ENCODE data around the gene GULP1.

Gene GULP1

GRCh38 chr2:188274274-188274673, 17.4 kb upstream of the GULP1 start:
- Histone ChIP-seq H3K4me2 (ENCODE audit: insufficient read depth, low read length) (no peak overlapping the region), H3K4me1 (ENCODE audit: insufficient read depth, low read length) (no peaks in the 10 kb centered on the region), H2AFZ (ENCODE audit: low read depth, low read length) (no peak overlapping the region), H3K27me3 (ENCODE audit: insufficient read depth, low read length, poor library complexity) (no peaks in the 10 kb centered on the region), H3K27ac (ENCODE audit: low read length) (no peak overlapping the region), H3K79me2 (ENCODE audit: insufficient read depth, low read length) (no peaks in the 10 kb centered on the region), H3K4me3 (ENCODE audit: low read depth in 1 of 2, low read length in 2 of 2) (no peak overlapping the region), H3K36me3 (ENCODE audit: insufficient read depth, low read length) (no peaks in the 10 kb centered on the region), H3K9me3 (ENCODE audit: insufficient read depth, low read length, severe bottlenecking) (no peaks in the 10 kb centered on the region), H4K20me1 (ENCODE audit: insufficient read depth, low read length) (no peaks in the 10 kb centered on the region), H3K9ac (ENCODE audit: low read depth, low read length) (no peak overlapping the region)
- DNase-seq (no peak), ATAC-seq (ENCODE audit: insufficient read depth, low read depth) (no peak)
- no peak for TF ChIP-seq EZH2 (IDR thresholded peaks at IDR 0.05; ENCODE audit: borderline replicate concordance, low read depth, low read length, severe bottlenecking)

- H3K4me2 ChIP-seq (ENCODE audit: insufficient read depth, low read length) = no peak overlapping the region
These were observed 15.4 kb upstream of the GULP1 start for GRCh38 chr2:188276255-188276654.

GRCh38 chr2:188277786-188278185, 13.9 kb upstream of the GULP1 start:
- no peak overlapping the region for H3K4me2 ChIP-seq (ENCODE audit: insufficient read depth, low read length)
- no peaks in the 10 kb centered on the region for H4K20me1 ChIP-seq (ENCODE audit: insufficient read depth, low read length)
- DNase-seq (no peak), ATAC-seq (ENCODE audit: insufficient read depth, low read depth) (no peak)
- TF ChIP-seq EZH2 (IDR thresholded peaks at IDR 0.05; ENCODE audit: borderline replicate concordance, low read depth, low read length, severe bottlenecking) (no peak), CTCF (IDR thresholded peaks at IDR 0.05; ENCODE audit: borderline replicate concordance, extremely low read depth, low read length, poor library complexity, severe bottlenecking) (no peak)
- no peaks in the 10 kb centered on the region for H3K36me3 ChIP-seq (ENCODE audit: insufficient read depth, low read length)
- H3K4me3 ChIP-seq (ENCODE audit: low read depth in 1 of 2, low read length in 2 of 2) = no peak overlapping the region
- no peaks in the 10 kb centered on the region for H3K4me1 ChIP-seq (ENCODE audit: insufficient read depth, low read length)
- no peak overlapping the region for H3K9ac ChIP-seq (ENCODE audit: low read depth, low read length)
- H3K9me3 ChIP-seq (ENCODE audit: insufficient read depth, low read length, severe bottlenecking) = no peaks in the 10 kb centered on the region
- no peak overlapping the region for H3K27ac ChIP-seq (ENCODE audit: low read length)
- no peak overlapping the region for H2AFZ ChIP-seq (ENCODE audit: low read depth, low read length)
- H3K79me2 ChIP-seq (ENCODE audit: insufficient read depth, low read length) = no peaks in the 10 kb centered on the region
- no peaks in the 10 kb centered on the region for H3K27me3 ChIP-seq (ENCODE audit: insufficient read depth, low read length, poor library complexity)

More at GRCh38 chr2:188276255-188276654, 15.4 kb upstream of the GULP1 start:
- Histone ChIP-seq H3K4me3 (ENCODE audit: low read depth in 1 of 2, low read length in 2 of 2) (no peak overlapping the region), H2AFZ (ENCODE audit: low read depth, low read length) (no peak overlapping the region), H3K36me3 (ENCODE audit: insufficient read depth, low read length) (no peaks in the 10 kb centered on the region), H4K20me1 (ENCODE audit: insufficient read depth, low read length) (no peaks in the 10 kb centered on the region), H3K9ac (ENCODE audit: low read depth, low read length) (no peak overlapping the region), H3K79me2 (ENCODE audit: insufficient read depth, low read length) (no peaks in the 10 kb centered on the region), H3K4me1 (ENCODE audit: insufficient read depth, low read length) (no peaks in the 10 kb centered on the region), H3K9me3 (ENCODE audit: insufficient read depth, low read length, severe bottlenecking) (no peaks in the 10 kb centered on the region), H3K27me3 (ENCODE audit: insufficient read depth, low read length, poor library complexity) (no peaks in the 10 kb centered on the region), H3K27ac (ENCODE audit: low read length) (no peak overlapping the region)
- no peak for TF ChIP-seq EZH2 (IDR thresholded peaks at IDR 0.05; ENCODE audit: borderline replicate concordance, low read depth, low read length, severe bottlenecking)
- no peak for TF ChIP-seq CTCF (IDR thresholded peaks at IDR 0.05; ENCODE audit: borderline replicate concordance, extremely low read depth, low read length, poor library complexity, severe bottlenecking)
- ATAC-seq (ENCODE audit: insufficient read depth, low read depth) = no peak
- no peak for DNase-seq

GRCh38 chr2:188278388-188279092, 13.1 kb upstream of the GULP1 start:
- TF ChIP-seq EZH2 (IDR thresholded peaks at IDR 0.05; ENCODE audit: borderline replicate concordance, low read depth, low read length, severe bottlenecking) = no peak
- TF ChIP-seq CTCF (IDR thresholded peaks at IDR 0.05; ENCODE audit: borderline replicate concordance, extremely low read depth, low read length, poor library complexity, severe bottlenecking) = no peak
- Histone ChIP-seq H3K79me2 (ENCODE audit: insufficient read depth, low read length) (no peaks in the 10 kb centered on the region), H3K4me2 (ENCODE audit: insufficient read depth, low read length) (no peak overlapping the region), H3K27me3 (ENCODE audit: insufficient read depth, low read length, poor library complexity) (no peaks in the 10 kb centered on the region), H3K4me3 (ENCODE audit: low read depth in 1 of 2, low read length in 2 of 2) (no peak overlapping the region), H3K9me3 (ENCODE audit: insufficient read depth, low read length, severe bottlenecking) (no peaks in the 10 kb centered on the region), H3K4me1 (ENCODE audit: insufficient read depth, low read length) (no peaks in the 10 kb centered on the region), H3K27ac (ENCODE audit: low read length) (no peak overlapping the region), H3K36me3 (ENCODE audit: insufficient read depth, low read length) (no peaks in the 10 kb centered on the region), H4K20me1 (ENCODE audit: insufficient read depth, low read length) (no peaks in the 10 kb centered on the region), H3K9ac (ENCODE audit: low read depth, low read length) (no peak overlapping the region), H2AFZ (ENCODE audit: low read depth, low read length) (no peak overlapping the region)
- ATAC-seq (ENCODE audit: insufficient read depth, low read depth) (no peak), DNase-seq (no peak)

Measured in DND-41 (cell line).